Measurements from ENCODE around the gene KCNJ5. TPM values are rescaled to one million over a fixed set of nuclear protein-coding genes. Genes with fewer than 3 reads are reported as not detected.

KCNJ5 gene
- total RNA-seq, 2 donors from 2014 or later: 8.2 to 23.3 TPM

- no peaks in the 10 kb centered on the region for H3K9me3 ChIP-seq
- H3K4me1 ChIP-seq: no peaks in the 10 kb centered on the region
- no peaks in the 10 kb centered on the region for H3K36me3 ChIP-seq
- no peak for DNase-seq (ENCODE audit: low spot score)
- H3K4me3 ChIP-seq: no peak overlapping the region
- no peak for TF ChIP-seq CTCF (IDR thresholded peaks at IDR 0.05)
- H3K27ac ChIP-seq: no peak overlapping the region
- H3K27me3 ChIP-seq: no peaks in the 10 kb centered on the region
These were observed 33.5 kb downstream of the KCNJ5 start for GRCh38 chr11:128924510-128925249.

- no peaks in the 10 kb centered on the region for H3K4me1 ChIP-seq
- no peaks in the 10 kb centered on the region for H3K36me3 ChIP-seq
- H3K9me3 ChIP-seq: no peaks in the 10 kb centered on the region
- H3K27ac ChIP-seq: no peak overlapping the region
- TF ChIP-seq CTCF (IDR thresholded peaks at IDR 0.05): no peak
- no peak for DNase-seq (ENCODE audit: low spot score)
- no peaks in the 10 kb centered on the region for H3K27me3 ChIP-seq
- H3K4me3 ChIP-seq: no peak overlapping the region
These were observed 34.1 kb downstream of the KCNJ5 start for GRCh38 chr11:128925250-128925600.

GRCh38 chr11:128926000-128926399 is 34.8 kb downstream of the KCNJ5 start:
- Histone ChIP-seq H3K4me1 (no peaks in the 10 kb centered on the region), H3K27me3 (no peaks in the 10 kb centered on the region), H3K36me3 (no peaks in the 10 kb centered on the region), H3K4me3 (no peak overlapping the region), H3K27ac (no peak overlapping the region), H3K9me3 (no peaks in the 10 kb centered on the region)
- TF ChIP-seq CTCF (IDR thresholded peaks at IDR 0.05): no peak
- no peak for DNase-seq (ENCODE audit: low spot score)

GRCh38 chr11:128926437-128927107 is 35.4 kb downstream of the KCNJ5 start:
- H3K9me3 ChIP-seq: no peaks in the 10 kb centered on the region
- no peak overlapping the region for H3K4me3 ChIP-seq
- TF ChIP-seq CTCF (IDR thresholded peaks at IDR 0.05): no peak
- no peak for DNase-seq (ENCODE audit: low spot score)
- no peaks in the 10 kb centered on the region for H3K36me3 ChIP-seq
- no peaks in the 10 kb centered on the region for H3K4me1 ChIP-seq
- H3K27ac ChIP-seq: no peak overlapping the region
- no peaks in the 10 kb centered on the region for H3K27me3 ChIP-seq

GRCh38 chr11:128927108-128927461 is 35.9 kb downstream of the KCNJ5 start:
- TF ChIP-seq CTCF (IDR thresholded peaks at IDR 0.05): no peak
- H3K4me1 ChIP-seq: no peaks in the 10 kb centered on the region
- DNase-seq (ENCODE audit: low spot score): no peak
- H3K4me3 ChIP-seq: no peak overlapping the region
- no peaks in the 10 kb centered on the region for H3K27me3 ChIP-seq
- no peak overlapping the region for H3K27ac ChIP-seq
- H3K9me3 ChIP-seq: no peaks in the 10 kb centered on the region
- H3K36me3 ChIP-seq: no peaks in the 10 kb centered on the region

Data from right atrium auricular region (tissue), 2 donors.